Measurements from ENCODE around the gene AP1B1. TPM values are rescaled to one million over a fixed set of nuclear protein-coding genes. Genes with fewer than 3 reads are reported as not detected.

Gene AP1B1
- total RNA-seq, 6 experiments from 2014 or later = 89.1 to 101 (median 89.9) TPM

GRCh38 chr22:29307596-29308147 lies 80.7 kb downstream of the AP1B1 start:
- TF ChIP-seq CTCF (IDR thresholded peaks at IDR 0.05) = no peak
- H3K27me3 Mint-ChIP-seq (ENCODE audit: insufficient read depth) = peaks cover 2% of the 10 kb centered on the region; the same call in 1 of the 2 replicates
- peaks cover under 1% of the 10 kb centered on the region; the same call in 1 of the 2 replicates for H3K36me3 Mint-ChIP-seq (ENCODE audit: low read depth)
- DNase-seq = no peak
- no peaks in the 10 kb centered on the region for H3K9me3 Mint-ChIP-seq
- H3K27ac Mint-ChIP-seq = peak overlapping the region; percentile 87
- peaks cover 19% of the 10 kb centered on the region for H3K4me1 Mint-ChIP-seq (ENCODE audit: low read depth)
- H3K4me3 Mint-ChIP-seq = peak overlapping the region; percentile 92

GRCh38 chr22:29306835-29307595 lies 81.4 kb downstream of the AP1B1 start:
- TF ChIP-seq CTCF (IDR thresholded peaks at IDR 0.05) = no peak; the same call in 1 of the 2 replicates
- H3K27ac Mint-ChIP-seq = peak overlapping the region; percentile 87
- peak overlapping the region; percentile 92 for H3K4me3 Mint-ChIP-seq
- no peaks in the 10 kb centered on the region for H3K9me3 Mint-ChIP-seq
- peak; percentile 43 for DNase-seq
- peaks cover 2% of the 10 kb centered on the region for H3K27me3 Mint-ChIP-seq (ENCODE audit: insufficient read depth)
- no peaks in the 10 kb centered on the region for H3K36me3 Mint-ChIP-seq (ENCODE audit: low read depth)
- H3K4me1 Mint-ChIP-seq (ENCODE audit: low read depth) = peaks cover 19% of the 10 kb centered on the region

GRCh38 chr22:29306175-29306834 lies 82.1 kb downstream of the AP1B1 start, which contains the start of gene GAS2L1:
Gene GAS2L1 (plus strand): TSS chr22:29306650. CDS start chr22:29308106, 1,456 bp downstream.
- H3K27ac Mint-ChIP-seq = peak within 1 kb of the TSS; percentile 87
- peaks cover 9% of the 10 kb centered on the region for H3K27me3 Mint-ChIP-seq (ENCODE audit: insufficient read depth)
- DNase-seq = peak; percentile 78
- peak within 1 kb of the TSS; percentile 92 for H3K4me3 Mint-ChIP-seq
- peaks cover 7% of the 10 kb centered on the region; the same call in 1 of the 2 replicates for H3K36me3 Mint-ChIP-seq (ENCODE audit: low read depth)
- peaks cover 18% of the 10 kb centered on the region for H3K4me1 Mint-ChIP-seq (ENCODE audit: low read depth)
- peak; percentile 80 for TF ChIP-seq CTCF (IDR thresholded peaks at IDR 0.05)
- H3K9me3 Mint-ChIP-seq = no peaks in the 10 kb centered on the region

- Mint-ChIP-seq H3K4me1 (ENCODE audit: low read depth) (peaks cover 13% of the 10 kb centered on the region), H3K36me3 (ENCODE audit: low read depth) (peaks cover 10% of the 10 kb centered on the region; the same call in 1 of the 2 replicates)
Measured at GRCh38 chr22:29305836-29306174, 82.6 kb downstream of the AP1B1 start.

More at GRCh38 chr22:29305836-29306174, 82.6 kb downstream of the AP1B1 start:
- Mint-ChIP-seq H3K27ac (peak overlapping the region; percentile 82), H3K9me3 (no peaks in the 10 kb centered on the region), H3K4me3 (peak overlapping the region; percentile 88), H3K27me3 (ENCODE audit: insufficient read depth) (peaks cover 9% of the 10 kb centered on the region)
- no peak for TF ChIP-seq CTCF (IDR thresholded peaks at IDR 0.05)
- DNase-seq = no peak
